Measurements from ENCODE around the gene FUT2. TPM values are rescaled to one million over a fixed set of nuclear protein-coding genes. Genes with fewer than 3 reads are reported as not detected.
A peak's percentile ranks its signal among the peaks of the same experiment; 100 is the strongest.

The FUT2 gene
- total and polyA plus RNA-seq, 10 of the 15 experiments (the other 5 are each of a cell fraction or from before 2014, with no cell fraction given) = 0.02 to 0.13 (median 0.07) TPM; not detected in 7

DNA sequence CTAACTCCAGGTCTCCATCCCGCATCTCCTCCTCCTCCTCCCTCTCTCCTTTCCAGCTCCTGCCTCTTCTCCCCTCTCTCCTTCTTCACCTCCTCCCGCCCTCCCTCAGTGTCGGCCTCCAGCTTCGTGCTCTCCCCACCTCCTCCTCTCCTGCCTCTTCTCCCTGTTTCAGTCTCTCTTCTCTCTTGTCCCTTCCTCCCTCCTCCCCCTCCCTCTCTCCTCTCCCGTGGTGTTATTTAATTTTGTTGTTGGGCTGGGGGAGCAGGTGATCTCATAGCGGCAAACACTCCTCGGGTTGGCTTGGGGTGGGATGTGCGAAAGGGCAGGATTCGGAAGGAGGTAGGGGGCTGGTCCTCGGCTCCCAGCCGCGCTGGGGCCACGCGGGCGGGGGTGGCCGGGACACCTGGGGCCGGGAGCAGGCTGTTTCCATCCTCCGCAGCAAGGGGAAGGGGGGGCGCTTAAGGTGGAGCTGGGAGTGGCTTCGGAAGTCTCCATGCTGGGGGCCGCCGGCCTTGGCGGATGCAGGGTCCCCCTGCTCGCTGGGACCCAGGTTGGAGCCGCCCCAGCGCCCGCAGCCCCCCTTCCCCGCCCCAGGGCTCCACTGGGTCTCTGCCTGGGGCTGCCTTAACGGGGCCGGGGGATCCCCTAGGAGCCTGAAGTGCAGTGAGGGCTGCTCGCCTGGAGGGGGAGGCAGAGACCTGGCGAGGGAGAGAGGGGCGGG, 49.6 kb upstream of the FUT2 start, which contains the start of gene CA11 (continued):
- TF ChIP-seq MYC (IDR thresholded peaks at IDR 0.05; ENCODE audit: insufficient read depth, insufficient read length, insufficient replicate concordance, low read length, severe bottlenecking) (no peak), BCL11A (IDR thresholded peaks at IDR 0.05; ENCODE audit: low read depth, low read length) (no peak), DPF2 (IDR thresholded peaks at IDR 0.05) (peak; percentile 59), NR2C1 (IDR thresholded peaks at IDR 0.05) (no peak), NRF1 (conservative IDR thresholded peaks at IDR 0.05; ENCODE audit: low read depth, low read length) (no peak), ZNF592 (IDR thresholded peaks at IDR 0.05) (no peak; the same call in 1 of the 2 replicates), CHD4 (IDR thresholded peaks at IDR 0.05) (no peak), RAD51 (IDR thresholded peaks at IDR 0.05) (no peak), TCF12 (IDR thresholded peaks at IDR 0.05; ENCODE audit: low read depth, low read length) (no peak), EZH2 (IDR thresholded peaks at IDR 0.05; ENCODE audit: borderline replicate concordance, control insufficient read depth, low read depth, low read length) (no peak), SMAD1 (IDR thresholded peaks at IDR 0.05; ENCODE audit: low read depth, partially characterized antibody) (no peak), SKIL (IDR thresholded peaks at IDR 0.05; ENCODE audit: low read depth, poor library complexity, severe bottlenecking) (no peak), PML (IDR thresholded peaks at IDR 0.05; ENCODE audit: low read length) (no peak), POLR2AphosphoS5 (IDR thresholded peaks at IDR 0.05; ENCODE audit: low read length) (no peak), RB1 (IDR thresholded peaks at IDR 0.05; ENCODE audit: borderline replicate concordance) (peak; percentile 76; the same call in 1 of the 2 replicates), ZNF217 (IDR thresholded peaks at IDR 0.05) (no peak), NFIC (IDR thresholded peaks at IDR 0.05; ENCODE audit: low read depth, low read length) (no peak), ZNF622 (IDR thresholded peaks at IDR 0.05) (no peak)
- TF ChIP-seq, protein P1, sequence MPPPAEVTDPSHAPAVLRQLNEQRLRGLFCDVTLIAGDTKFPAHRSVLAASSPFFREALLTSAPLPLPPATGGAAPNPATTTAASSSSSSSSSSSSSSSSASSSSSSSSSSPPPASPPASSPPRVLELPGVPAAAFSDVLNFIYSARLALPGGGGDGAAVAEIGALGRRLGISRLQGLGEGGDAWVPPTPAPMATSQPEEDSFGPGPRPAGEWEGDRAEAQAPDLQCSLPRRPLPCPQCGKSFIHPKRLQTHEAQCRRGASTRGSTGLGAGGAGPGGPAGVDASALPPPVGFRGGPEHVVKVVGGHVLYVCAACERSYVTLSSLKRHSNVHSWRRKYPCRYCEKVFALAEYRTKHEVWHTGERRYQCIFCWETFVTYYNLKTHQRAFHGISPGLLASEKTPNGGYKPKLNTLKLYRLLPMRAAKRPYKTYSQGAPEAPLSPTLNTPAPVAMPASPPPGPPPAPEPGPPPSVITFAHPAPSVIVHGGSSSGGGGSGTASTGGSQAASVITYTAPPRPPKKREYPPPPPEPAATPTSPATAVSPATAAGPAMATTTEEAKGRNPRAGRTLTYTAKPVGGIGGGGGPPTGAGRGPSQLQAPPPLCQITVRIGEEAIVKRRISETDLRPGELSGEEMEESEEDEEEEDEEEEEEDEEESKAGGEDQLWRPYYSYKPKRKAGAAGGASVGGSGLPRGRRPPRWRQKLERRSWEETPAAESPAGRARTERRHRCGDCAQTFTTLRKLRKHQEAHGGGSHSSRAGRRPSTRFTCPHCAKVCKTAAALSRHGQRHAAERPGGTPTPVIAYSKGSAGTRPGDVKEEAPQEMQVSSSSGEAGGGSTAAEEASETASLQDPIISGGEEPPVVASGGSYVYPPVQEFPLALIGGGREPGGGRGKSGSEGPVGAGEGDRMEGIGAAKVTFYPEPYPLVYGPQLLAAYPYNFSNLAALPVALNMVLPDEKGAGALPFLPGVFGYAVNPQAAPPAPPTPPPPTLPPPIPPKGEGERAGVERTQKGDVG (CRISPR knock-in tag; IDR thresholded peaks at IDR 0.05) = no peak
- TF ChIP-seq, protein P2, sequence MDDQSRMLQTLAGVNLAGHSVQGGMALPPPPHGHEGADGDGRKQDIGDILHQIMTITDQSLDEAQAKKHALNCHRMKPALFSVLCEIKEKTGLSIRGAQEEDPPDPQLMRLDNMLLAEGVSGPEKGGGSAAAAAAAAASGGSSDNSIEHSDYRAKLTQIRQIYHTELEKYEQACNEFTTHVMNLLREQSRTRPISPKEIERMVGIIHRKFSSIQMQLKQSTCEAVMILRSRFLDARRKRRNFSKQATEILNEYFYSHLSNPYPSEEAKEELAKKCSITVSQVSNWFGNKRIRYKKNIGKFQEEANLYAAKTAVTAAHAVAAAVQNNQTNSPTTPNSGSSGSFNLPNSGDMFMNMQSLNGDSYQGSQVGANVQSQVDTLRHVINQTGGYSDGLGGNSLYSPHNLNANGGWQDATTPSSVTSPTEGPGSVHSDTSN (IDR thresholded peaks at IDR 0.05; ENCODE audit: insufficient replicate concordance, low read depth, low read length) = no peak

Measured in GM12878 (cell line).